Transverse colon (tissue), 3 donors: ENCODE results near the gene EIF4G2.

ENCODE experiments used
- CTCF ChIP-seq, 5 experiments: fragments of 200-600 bp in 3 of 5; fragments of 450-650 bp in 2 of 5; sonication (generic) in 3 of 5; IDR thresholded peaks; 1 replicate in 2 of 5; 2 replicates in 3 of 5; pipeline ENCODE4 v1.5.1; 2016 to 2017; ENCODE audit warnings: antibody characterized with exemption in 5 of 5, inconsistent platforms in 3 of 5, mild to moderate bottlenecking in 2 of 5, moderate library complexity in 1 of 5
- EP300 ChIP-seq: sonication (generic); formaldehyde crosslinking; IDR thresholded peaks from one replicate; pipeline ENCODE4 v1.6.1; 2017; ENCODE audit warnings: antibody characterized with exemption, low read depth
- POLR2A ChIP-seq: fragments of 450-650 bp; IDR thresholded peaks from one replicate; pipeline ENCODE4 v1.6.1; 2016; ENCODE audit warnings: antibody characterized with exemption, mild to moderate bottlenecking, moderate library complexity

GRCh38 chr11:10780040-10780439 is 28.7 kb downstream of the EIF4G2 start:
- TF ChIP-seq EP300: no peak
- no peak for TF ChIP-seq POLR2A
- TF ChIP-seq CTCF (IDR thresholded peaks at IDR 0.05): no peak
